Spleen (tissue), 7 donors: Measurements from ENCODE around the gene GNAO1.

Source experiments
- POLR2A ChIP-seq, 3 donors: fragments of 450-650 bp; IDR thresholded peaks; one replicate each; pipeline ENCODE4 v1.5.1; 2017; ENCODE audit warnings: antibody characterized with exemption in 3 of 3, mild to moderate bottlenecking in 1 of 3
- POLR2AphosphoS5 ChIP-seq, 3 donors: sonication (generic); formaldehyde crosslinking; IDR thresholded peaks; one replicate each; pipeline ENCODE4 v1.5.1; 2017; ENCODE audit warnings: antibody characterized with exemption in 3 of 3
- TF ChIP-seq, protein P1 (sequence below), 11 experiments: fragments of 200-600 bp in 7 of 11; fragments of 450-650 bp in 4 of 11; sonication (generic) in 4 of 11; IDR thresholded peaks in 8 of 11; conservative IDR thresholded peaks in 3 of 11; 1 replicate in 7 of 11; 2 replicates in 4 of 11; pipeline versions ENCODE4 v1.4.0 to v1.8.0; 2016 to 2021; ENCODE audit warnings: antibody characterized with exemption in 11 of 11, inconsistent platforms in 4 of 11, mild to moderate bottlenecking in 1 of 11
- donor health status: DM: no; HTN: no; CAD: no; lungs with moderate emphysema.
- donor health status: DM: no; HTN: no; CAD: no.
- donor health status: DM: no; HTN: no; CAD: no.

DNA sequence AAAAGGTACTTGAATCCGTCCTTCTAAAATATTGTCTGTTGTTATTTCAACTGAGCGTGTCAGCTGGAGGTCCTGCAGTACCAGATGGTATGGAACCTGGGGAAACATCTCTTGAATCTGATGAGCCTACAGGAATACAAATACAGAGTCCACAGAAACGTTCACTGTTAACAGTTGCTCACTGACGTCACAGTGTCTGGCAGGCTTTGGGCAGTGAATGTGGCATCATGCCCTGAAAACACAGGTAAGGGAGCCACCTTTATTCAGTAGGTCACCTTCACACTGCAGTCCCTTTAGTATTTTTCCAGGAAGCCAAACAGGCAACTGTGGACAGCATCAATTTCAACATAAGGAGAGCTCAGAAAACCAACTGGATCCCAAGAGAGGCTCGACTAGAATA is 177.9 kb downstream of the GNAO1 start:
- no peak for TF ChIP-seq POLR2AphosphoS5 (IDR thresholded peaks at IDR 0.05)
- TF ChIP-seq, protein P1, sequence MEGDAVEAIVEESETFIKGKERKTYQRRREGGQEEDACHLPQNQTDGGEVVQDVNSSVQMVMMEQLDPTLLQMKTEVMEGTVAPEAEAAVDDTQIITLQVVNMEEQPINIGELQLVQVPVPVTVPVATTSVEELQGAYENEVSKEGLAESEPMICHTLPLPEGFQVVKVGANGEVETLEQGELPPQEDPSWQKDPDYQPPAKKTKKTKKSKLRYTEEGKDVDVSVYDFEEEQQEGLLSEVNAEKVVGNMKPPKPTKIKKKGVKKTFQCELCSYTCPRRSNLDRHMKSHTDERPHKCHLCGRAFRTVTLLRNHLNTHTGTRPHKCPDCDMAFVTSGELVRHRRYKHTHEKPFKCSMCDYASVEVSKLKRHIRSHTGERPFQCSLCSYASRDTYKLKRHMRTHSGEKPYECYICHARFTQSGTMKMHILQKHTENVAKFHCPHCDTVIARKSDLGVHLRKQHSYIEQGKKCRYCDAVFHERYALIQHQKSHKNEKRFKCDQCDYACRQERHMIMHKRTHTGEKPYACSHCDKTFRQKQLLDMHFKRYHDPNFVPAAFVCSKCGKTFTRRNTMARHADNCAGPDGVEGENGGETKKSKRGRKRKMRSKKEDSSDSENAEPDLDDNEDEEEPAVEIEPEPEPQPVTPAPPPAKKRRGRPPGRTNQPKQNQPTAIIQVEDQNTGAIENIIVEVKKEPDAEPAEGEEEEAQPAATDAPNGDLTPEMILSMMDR (IDR thresholded peaks at IDR 0.05 in 8 of 11, conservative IDR thresholded peaks at IDR 0.05 in 3 of 11), result no peak
- TF ChIP-seq POLR2A (IDR thresholded peaks at IDR 0.05), result no peak
